ENCODE measurements around the gene CHD2. TPM values are rescaled to one million over a fixed set of nuclear protein-coding genes. Genes with fewer than 3 reads are reported as not detected.

Gene CHD2
- total RNA-seq, 4 donors from 2014 or later: 109 to 370 (median 161) TPM

- DNase-seq: no peak
- Histone ChIP-seq H3K9me3 (no peaks in the 10 kb centered on the region), H3K4me1 (peaks cover 0 to 22% (median 3%) of the 10 kb centered on the region in 4 donors), H3K27ac (no peak overlapping the region), H3K4me3 (no peak overlapping the region), H3K36me3 (peaks cover 0 to 45% (median 0%) of the 10 kb centered on the region in 3 donors), H3K27me3 (no peaks in the 10 kb centered on the region)
- TF ChIP-seq POLR2A (IDR thresholded peaks at IDR 0.05) (no peak), CTCF (IDR thresholded peaks at IDR 0.05) (no peak)
Observed at GRCh38 chr15:92897620-92898019, 2.5 kb upstream of the CHD2 start.

GRCh38 chr15:92898988-92899582 lies 1.0 kb upstream of the CHD2 start:
- H3K4me3 ChIP-seq: no peak overlapping the region
- peaks cover 0 to 22% (median 3%) of the 10 kb centered on the region in 4 donors for H3K4me1 ChIP-seq
- TF ChIP-seq POLR2A (IDR thresholded peaks at IDR 0.05) (no peak), CTCF (IDR thresholded peaks at IDR 0.05) (no peak)
- no peak for DNase-seq
- H3K27ac ChIP-seq: peak overlapping the region in 3 of 4 donors; percentile 11 to 96 (median 90)
- no peaks in the 10 kb centered on the region for H3K27me3 ChIP-seq
- H3K9me3 ChIP-seq: no peaks in the 10 kb centered on the region
- peaks cover 0 to 30% (median 0%) of the 10 kb centered on the region in 3 donors for H3K36me3 ChIP-seq

- H3K27me3 ChIP-seq: no peaks in the 10 kb centered on the region
- H3K4me3 ChIP-seq: peak overlapping the region in 1 of 4 donors; percentile 54
- no peaks in the 10 kb centered on the region for H3K9me3 ChIP-seq
- no peak for DNase-seq
- H3K4me1 ChIP-seq: peaks cover 0 to 21% (median 3%) of the 10 kb centered on the region in 4 donors
- H3K27ac ChIP-seq: peak overlapping the region; percentile 87 to 96 (median 90)
- TF ChIP-seq CTCF (IDR thresholded peaks at IDR 0.05): peak in 4 of 6 experiments; percentile 12 to 50 (median 47)
- no peak for TF ChIP-seq POLR2A (IDR thresholded peaks at IDR 0.05)
- H3K36me3 ChIP-seq: peaks cover 0 to 25% (median 0%) of the 10 kb centered on the region in 3 donors
Observed at GRCh38 chr15:92899601-92899947, 550 bp upstream of the CHD2 start.

- H3K4me3 ChIP-seq: peak overlapping the region; percentile 54 to 65 (median 60)
- TF ChIP-seq CTCF (IDR thresholded peaks at IDR 0.05) (no peak), POLR2A (IDR thresholded peaks at IDR 0.05) (no peak)
- peak overlapping the region; percentile 87 to 96 (median 90) for H3K27ac ChIP-seq
- no peaks in the 10 kb centered on the region for H3K9me3 ChIP-seq
- H3K36me3 ChIP-seq: peaks cover 0 to 20% (median 0%) of the 10 kb centered on the region in 3 donors
- no peaks in the 10 kb centered on the region for H3K27me3 ChIP-seq
- DNase-seq: no peak
- peaks cover 0 to 17% (median 4%) of the 10 kb centered on the region in 4 donors for H3K4me1 ChIP-seq
Observed at GRCh38 chr15:92900731-92901071, 577 bp downstream of the CHD2 start.

GRCh38 chr15:92901072-92901761 lies 1.1 kb downstream of the CHD2 start:
- Histone ChIP-seq H3K4me1 (peaks cover 0 to 20% (median 7%) of the 10 kb centered on the region in 4 donors), H3K9me3 (no peaks in the 10 kb centered on the region), H3K27ac (peak overlapping the region; percentile 87 to 96 (median 90)), H3K36me3 (peaks cover 0 to 20% (median 0%) of the 10 kb centered on the region in 3 donors), H3K4me3 (peak overlapping the region; percentile 54 to 65 (median 60)), H3K27me3 (no peaks in the 10 kb centered on the region)
- no peak for DNase-seq
- no peak for TF ChIP-seq CTCF (IDR thresholded peaks at IDR 0.05)
- no peak for TF ChIP-seq POLR2A (IDR thresholded peaks at IDR 0.05)
